KMS-11 (cell line): ENCODE measurements around the gene PAFAH1B2.

Experiments used
- H2AFZ ChIP-seq: fragments of 200-600 bp; sonication (generic); 2 replicates; pipeline ENCODE4 v1.6.1; 2016; ENCODE audit warnings: antibody characterized with exemption, mixed run types, low read depth
- H3K27ac ChIP-seq: fragments of 200-600 bp; sonication (generic); 2 replicates; pipeline ENCODE4 v1.6.1; 2016; ENCODE audit warnings: mild to moderate bottlenecking, mixed run types
- H3K27me3 ChIP-seq: fragments of 200-600 bp; sonication (generic); 2 replicates; pipeline ENCODE4 v1.6.1; 2017; ENCODE audit warnings: mild to moderate bottlenecking, low read depth, mixed run types, moderate library complexity; ENCODE audit not compliant: insufficient read depth
- H3K36me3 ChIP-seq: fragments of 200-600 bp; sonication (generic); 2 replicates; pipeline ENCODE4 v1.6.1; 2017; ENCODE audit warnings: mild to moderate bottlenecking, mixed run types; ENCODE audit not compliant: insufficient read depth
- H3K4me1 ChIP-seq: fragments of 200-600 bp; sonication (generic); 2 replicates; pipeline ENCODE4 v1.6.1; 2016; ENCODE audit warnings: mild to moderate bottlenecking, low read depth, mixed run types; ENCODE audit not compliant: poor library complexity, severe bottlenecking
- H3K4me2 ChIP-seq: fragments of 200-600 bp; sonication (generic); 2 replicates; pipeline ENCODE4 v1.7.0; 2016; ENCODE audit warnings: mild to moderate bottlenecking, mixed run types
- H3K4me3 ChIP-seq: fragments of 200-600 bp; sonication (generic); IDR thresholded peaks from 2 replicates; pipeline ENCODE4 v1.6.1; 2017; ENCODE audit warnings: low read depth, low read length, mixed read lengths; ENCODE audit not compliant: insufficient read depth
- H3K79me2 ChIP-seq: fragments of 200-600 bp; sonication (generic); 2 replicates; pipeline ENCODE4 v1.6.1; 2016; ENCODE audit warnings: low read depth, mixed run types; ENCODE audit not compliant: insufficient read depth
- H3K9ac ChIP-seq: fragments of 200-600 bp; sonication (generic); 2 replicates; pipeline ENCODE4 v1.6.1; 2016; ENCODE audit warnings: mild to moderate bottlenecking, mixed run types
- H4K20me1 ChIP-seq: fragments of 200-600 bp; sonication (generic); 2 replicates; pipeline ENCODE4 v1.6.1; 2016; ENCODE audit warnings: mild to moderate bottlenecking, mixed run types; ENCODE audit not compliant: insufficient read depth
- CTCF ChIP-seq: fragments of 200-600 bp; sonication (generic); conservative IDR thresholded peaks from 2 replicates; pipeline ENCODE4 v1.6.1; 2017; ENCODE audit warnings: low read depth, mild to moderate bottlenecking, antibody characterized with exemption, low read length, moderate library complexity, mixed read lengths

The PAFAH1B2 gene

DNA sequence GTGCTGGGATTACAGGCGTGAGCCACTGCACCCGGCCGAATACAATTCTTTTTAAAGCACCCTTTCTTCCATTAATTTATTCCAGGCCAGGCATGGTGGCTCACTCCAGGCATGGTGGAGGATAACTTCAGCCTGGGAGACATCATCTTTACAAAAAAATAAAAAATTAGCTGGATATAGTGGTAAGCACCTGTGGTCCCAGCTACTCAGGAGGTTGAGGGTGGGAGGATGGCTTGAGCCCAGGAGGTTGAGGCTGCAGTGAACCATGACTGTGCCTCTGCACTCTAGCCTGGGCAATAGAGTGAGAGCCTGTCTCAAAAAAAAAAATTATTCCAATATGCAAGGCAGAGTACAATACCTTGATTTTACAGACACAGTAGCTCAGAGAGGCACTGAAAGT, 66.5 kb downstream of the PAFAH1B2 start:
- Histone ChIP-seq H3K27ac (no peak overlapping the region), H2AFZ (no peak overlapping the region), H3K27me3 (no peaks in the 10 kb centered on the region), H4K20me1 (no peaks in the 10 kb centered on the region), H3K4me2 (no peak overlapping the region), H3K36me3 (no peaks in the 10 kb centered on the region), H3K4me1 (no peaks in the 10 kb centered on the region), H3K79me2 (no peaks in the 10 kb centered on the region), H3K4me3 (no peak overlapping the region), H3K9ac (no peak overlapping the region)
- TF ChIP-seq CTCF: no peak

DNA sequence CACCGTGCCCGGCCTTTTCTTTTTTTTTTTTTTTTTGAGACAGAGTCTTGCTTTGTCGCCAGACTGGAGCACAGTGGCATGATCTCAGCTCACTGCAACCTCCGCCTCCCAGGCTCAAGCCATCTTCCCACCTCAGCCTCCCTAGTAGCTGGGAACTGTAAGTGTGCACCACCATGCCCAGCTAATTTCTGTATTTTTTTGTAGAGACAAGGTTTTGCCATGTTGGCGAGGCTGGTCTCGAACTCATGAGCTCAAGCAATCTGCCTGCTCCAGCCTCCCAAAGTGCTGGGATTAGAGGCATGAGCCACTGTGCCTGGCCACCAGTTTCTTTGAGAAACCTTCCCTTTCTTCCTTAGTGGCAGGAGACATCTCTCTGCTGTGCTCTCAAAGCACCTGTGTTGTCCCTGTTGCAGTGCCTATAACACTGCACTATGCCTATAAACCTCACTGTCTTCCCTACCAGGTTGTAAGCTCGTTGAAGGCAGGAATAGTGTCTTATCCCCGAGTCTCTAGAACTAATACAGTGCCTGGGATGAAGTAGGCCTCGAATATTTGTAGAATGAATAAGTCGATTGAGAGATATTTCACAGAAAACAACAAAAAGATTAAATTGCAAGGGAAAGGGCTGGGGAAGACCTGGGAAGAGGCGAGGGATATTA, 68.7 kb downstream of the PAFAH1B2 start:
- no peak overlapping the region for H3K4me3 ChIP-seq
- no peak overlapping the region for H3K9ac ChIP-seq
- H3K79me2 ChIP-seq: no peaks in the 10 kb centered on the region
- no peak overlapping the region for H3K4me2 ChIP-seq
- no peaks in the 10 kb centered on the region for H3K4me1 ChIP-seq
- no peaks in the 10 kb centered on the region for H3K27me3 ChIP-seq
- no peak overlapping the region for H2AFZ ChIP-seq
- H3K36me3 ChIP-seq: no peaks in the 10 kb centered on the region
- TF ChIP-seq CTCF: no peak
- no peak overlapping the region for H3K27ac ChIP-seq
- H4K20me1 ChIP-seq: no peaks in the 10 kb centered on the region

GRCh38 chr11:117214404-117215110, 70.5 kb downstream of the PAFAH1B2 start:
- H2AFZ ChIP-seq: no peak overlapping the region
- TF ChIP-seq CTCF: no peak

DNA sequence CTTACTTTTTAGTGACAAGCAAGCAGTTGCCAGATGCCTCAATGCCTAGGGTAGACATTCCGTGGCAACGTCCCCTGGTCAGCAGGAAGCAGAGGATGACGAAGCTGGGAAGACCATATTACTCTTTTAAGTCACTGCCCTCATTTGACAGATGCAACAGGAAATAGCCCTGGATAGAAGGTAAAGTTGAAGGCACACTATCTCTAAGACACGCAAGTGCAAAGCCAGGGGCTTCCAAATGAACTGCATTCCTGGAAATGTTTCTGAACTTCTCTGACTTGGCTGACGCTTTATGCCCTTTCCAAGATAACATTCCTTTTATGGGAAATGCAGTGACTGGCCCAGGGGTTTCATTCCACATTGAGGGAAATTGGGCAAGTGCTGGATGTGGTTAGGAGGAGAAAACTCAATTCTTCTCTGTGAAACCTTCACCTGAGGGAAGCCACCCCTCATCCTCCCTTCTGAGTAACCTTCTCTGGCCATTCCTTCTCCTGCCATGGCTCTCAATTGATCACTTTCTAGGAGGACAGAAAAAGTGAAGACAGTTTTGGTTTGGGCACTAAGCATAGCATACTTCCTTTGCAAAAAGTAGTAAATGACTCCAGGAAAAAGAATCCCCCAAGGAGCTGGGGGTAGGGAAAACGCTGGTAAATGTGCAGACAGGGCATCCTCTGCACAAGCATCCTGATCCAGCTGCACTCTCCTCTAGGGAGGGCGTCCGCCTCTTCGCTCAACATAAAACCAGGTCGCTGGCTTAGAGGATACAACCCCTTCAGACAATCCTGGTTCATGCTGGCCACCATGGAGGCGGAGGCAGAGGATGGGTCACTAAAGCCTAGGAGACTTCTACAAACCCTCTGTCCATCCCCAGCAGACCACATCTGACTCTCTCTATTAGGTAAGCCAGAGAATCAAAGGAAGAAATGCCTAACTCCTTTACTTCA, 73.3 kb downstream of the PAFAH1B2 start:
- Histone ChIP-seq H3K4me3 (no peak overlapping the region), H3K4me1 (no peaks in the 10 kb centered on the region), H3K36me3 (no peaks in the 10 kb centered on the region), H3K4me2 (no peak overlapping the region), H2AFZ (no peak overlapping the region), H3K79me2 (no peaks in the 10 kb centered on the region), H3K27ac (no peak overlapping the region), H3K9ac (no peak overlapping the region), H3K27me3 (no peaks in the 10 kb centered on the region), H4K20me1 (no peaks in the 10 kb centered on the region)
- TF ChIP-seq CTCF: no peak

More at GRCh38 chr11:117214404-117215110, 70.5 kb downstream of the PAFAH1B2 start:
- H3K4me1 ChIP-seq: no peaks in the 10 kb centered on the region
- H3K9ac ChIP-seq: no peak overlapping the region
- H3K27ac ChIP-seq: no peak overlapping the region
- no peak overlapping the region for H3K4me2 ChIP-seq
- no peaks in the 10 kb centered on the region for H3K79me2 ChIP-seq
- H3K36me3 ChIP-seq: no peaks in the 10 kb centered on the region
- H3K4me3 ChIP-seq: no peak overlapping the region
- H3K27me3 ChIP-seq: no peaks in the 10 kb centered on the region
- no peaks in the 10 kb centered on the region for H4K20me1 ChIP-seq
